GM12878 (cell line): ENCODE results near the gene CRHBP. TPM values are rescaled to one million over a fixed set of nuclear protein-coding genes. Genes with fewer than 3 reads are reported as not detected.
A peak's percentile ranks its signal among the peaks of the same experiment; 100 is the strongest.

Experiments
- ATAC-seq: fragments of 200-7000 bp; cut with Tn5 transposase; 3 replicates; pipeline ENCODE4 v1.9.1; 2020; ENCODE audit warnings: mild to moderate bottlenecking, moderate library complexity
- BruUV-seq: library from RNA; stranded (reverse); fragments of 400-500 nt; replicated peaks from 2 replicates; lab custom pipeline; 2021; lab: Mats Ljungman, UMichigan
- CTCF ChIA-PET: fragments of 300-600 bp; sonication (Branson Sonifier 250); formaldehyde crosslinking; extraction: SDS; loops from one replicate; lab custom pipeline; 2021; ENCODE audit warnings: inconsistent platforms; lab: Yijun Ruan, JAX
- POLR2A ChIA-PET: fragments of 350-600 bp; formaldehyde crosslinking; extraction: SDS; loops from one replicate; lab custom pipeline; 2021; ENCODE audit warnings: inconsistent platforms; lab: Charles Lee
- RAD21 ChIA-PET: fragments of 300-600 bp; sonication (Branson Sonifier 250); formaldehyde crosslinking; loops from one replicate; lab custom pipeline; 2023; ENCODE audit warnings: antibody characterized with exemption; ENCODE audit not compliant: unreplicated experiment; lab: Charles Lee
- SMC1A ChIA-PET: fragments of 300-600 bp; sonication (Branson Sonifier 250); formaldehyde crosslinking; loops from one replicate; lab custom pipeline; 2023; ENCODE audit not compliant: unreplicated experiment, uncharacterized antibody; lab: Charles Lee
- DNase-seq: peaks from one replicate; pipeline ENCODE4 v3.0.0-alpha.2; 2011; ENCODE audit warnings: low read depth, low spot score
- FAIRE-seq: peaks from 3 replicates; lab custom pipeline; 2011; peaks lifted over from hg19 to GRCh38; lab: Jason Lieb, UNC
- H2AFZ ChIP-seq: 2 replicates; pipeline ENCODE4 v1.6.0; 2011; ENCODE audit warnings: low read depth, low read length, control low read depth; ENCODE audit not compliant: control insufficient read depth
- H3K27ac ChIP-seq: 2 replicates; pipeline ENCODE4 v1.5.1; 2011; ENCODE audit warnings: control low read depth; ENCODE audit not compliant: control insufficient read depth, insufficient read depth
- H3K27me3 ChIP-seq, 2 experiments: replicated peaks in 1 of 2; 2 replicates each; pipeline versions ENCODE4 v1.6.0 to v1.6.1; 2011; ENCODE audit warnings: low read length in 1 of 2; ENCODE audit not compliant: control insufficient read depth in 2 of 2, insufficient read depth in 2 of 2
- H3K36me3 ChIP-seq, 2 experiments: 2 replicates each; pipeline ENCODE4 v1.5.1; 2011; ENCODE audit warnings: low read length in 1 of 2; ENCODE audit not compliant: control insufficient read depth in 2 of 2, insufficient read depth in 2 of 2
- H3K4me1 ChIP-seq: 2 replicates; pipeline ENCODE4 v1.6.1; 2011; ENCODE audit warnings: mild to moderate bottlenecking, low read length, moderate library complexity, mixed read lengths; ENCODE audit not compliant: control insufficient read depth, insufficient read depth
- H3K4me2 ChIP-seq: 2 replicates; pipeline ENCODE4 v1.6.0; 2011; ENCODE audit warnings: control low read depth; ENCODE audit not compliant: control insufficient read depth, insufficient read depth
- H3K4me3 ChIP-seq: fragments of 200-600 bp; sonication (generic); 2 replicates; pipeline ENCODE4 v1.5.1; 2016
- H3K79me2 ChIP-seq: 2 replicates; pipeline ENCODE4 v1.6.0; 2011; ENCODE audit warnings: low read length; ENCODE audit not compliant: control insufficient read depth, insufficient read depth
- H3K9ac ChIP-seq: 2 replicates; pipeline ENCODE4 v1.8.0; 2011; ENCODE audit warnings: low read length, control low read depth, mixed read lengths; ENCODE audit not compliant: control insufficient read depth, insufficient read depth
- H3K9me3 ChIP-seq: replicated peaks from 3 replicates; pipeline ENCODE4 v1.5.1; 2011; ENCODE audit warnings: mild to moderate bottlenecking, low read length; ENCODE audit not compliant: control insufficient read depth, insufficient read depth
- H4K20me1 ChIP-seq: 2 replicates; pipeline ENCODE4 v1.6.0; 2011; ENCODE audit not compliant: control insufficient read depth, insufficient read depth
- ATF7 ChIP-seq: fragments of 450-650 bp; IDR thresholded peaks from 2 replicates; pipeline ENCODE4 v1.6.1; 2016; ENCODE audit warnings: low read depth, mild to moderate bottlenecking
- BCL11A ChIP-seq: IDR thresholded peaks from 2 replicates; pipeline ENCODE4 v1.6.1; 2011; ENCODE audit warnings: low read depth, low read length
- E2F4 ChIP-seq: IDR thresholded peaks from 2 replicates; pipeline ENCODE4 v1.6.1; 2012; ENCODE audit warnings: low read depth, low read length, improper control_type of control experiment
- E2F8 ChIP-seq: fragments of 450-650 bp; IDR thresholded peaks from 2 replicates; pipeline ENCODE4 v1.6.1; 2018; ENCODE audit warnings: mild to moderate bottlenecking, low read depth, moderate library complexity; ENCODE audit not compliant: partially characterized antibody
- EP300 ChIP-seq, 2 experiments: fragments of 150-350 bp in 1 of 2; IDR thresholded peaks; 2 replicates each; pipeline ENCODE4 v1.6.1; 2011 to 2012; ENCODE audit warnings: low read depth in 2 of 2, low read length in 2 of 2, borderline replicate concordance in 1 of 2, improper control_type of control experiment in 1 of 2, inconsistent platforms in 1 of 2; ENCODE audit not compliant: control insufficient read depth in 1 of 2
- ETV6 ChIP-seq, 2 experiments: fragments of 450-650 bp in 1 of 2; IDR thresholded peaks in 1 of 2; conservative IDR thresholded peaks in 1 of 2; 2 replicates each; pipeline ENCODE4 v1.6.1; 2014; ENCODE audit warnings: antibody characterized with exemption in 1 of 2, borderline replicate concordance in 1 of 2, low read depth in 1 of 2, mild to moderate bottlenecking in 1 of 2, moderate library complexity in 1 of 2
- IKZF2 ChIP-seq, 2 experiments: fragments of 450-650 bp; IDR thresholded peaks; 2 replicates each; pipeline ENCODE4 v1.6.1; 2017; ENCODE audit warnings: mild to moderate bottlenecking in 2 of 2, moderate library complexity in 2 of 2
- JUNB ChIP-seq: IDR thresholded peaks from 2 replicates; pipeline ENCODE4 v1.6.1; 2016; ENCODE audit warnings: antibody characterized with exemption, mild to moderate bottlenecking
- MLLT1 ChIP-seq: fragments of 450-650 bp; IDR thresholded peaks from 2 replicates; pipeline ENCODE4 v1.6.1; 2016; ENCODE audit warnings: mild to moderate bottlenecking
- POLR2AphosphoS5 ChIP-seq: IDR thresholded peaks from 2 replicates; pipeline ENCODE4 v1.6.1; 2011; ENCODE audit warnings: mild to moderate bottlenecking, low read length, inconsistent platforms
- STAT3 ChIP-seq: IDR thresholded peaks from 2 replicates; pipeline ENCODE4 v1.6.1; 2011; ENCODE audit warnings: low read depth, low read length, improper control_type of control experiment
- TARDBP ChIP-seq: IDR thresholded peaks from 2 replicates; pipeline ENCODE4 v1.6.1; 2016; ENCODE audit warnings: borderline replicate concordance
- TBL1XR1 ChIP-seq: IDR thresholded peaks from 2 replicates; pipeline ENCODE4 v1.6.1; 2012; ENCODE audit warnings: low read depth, low read length, improper control_type of control experiment
- TCF3 ChIP-seq: IDR thresholded peaks from 2 replicates; pipeline ENCODE4 v1.6.1; 2012; ENCODE audit warnings: low read depth, mild to moderate bottlenecking, low read length, borderline replicate concordance; ENCODE audit not compliant: insufficient read depth
- TCF7 ChIP-seq: IDR thresholded peaks from 2 replicates; pipeline ENCODE4 v1.6.1; 2014; ENCODE audit warnings: antibody characterized with exemption, borderline replicate concordance
- ZNF24 ChIP-seq: fragments of 450-650 bp; IDR thresholded peaks from 2 replicates; pipeline ENCODE4 v1.6.1; 2017; ENCODE audit warnings: antibody characterized with exemption, mild to moderate bottlenecking
- ZNF622 ChIP-seq: fragments of 450-650 bp; IDR thresholded peaks from 2 replicates; pipeline ENCODE4 v1.6.1; 2017; ENCODE audit warnings: mild to moderate bottlenecking, inconsistent platforms
- in situ Hi-C: fragments of 300-500 bp; cut with MboI; formaldehyde crosslinking; loops from 9 replicates; pipeline ENCODE4 v1.14.3; 2018; ENCODE audit warnings: mixed read lengths
- intact Hi-C: fragments of 100-400 bp; cut with micrococcal nuclease; formaldehyde crosslinking; loops from one replicate; pipeline ENCODE4 v1.14.2; 2022; ENCODE audit not compliant: unreplicated experiment
- polyA plus RNA-seq, 11 experiments: library from polyadenylated mRNA; depleted of rRNA in 4 of 11; unstranded in 6 of 11; stranded (reverse) in 5 of 11; fragments of >200 nt; fragmentation: Nextera tagmentation in 4 of 11; fragmentation: Illumina TruSeq in 1 of 11; extraction: Ambion mirVana in 4 of 11; extraction: Trizol in 1 of 11; gene quantifications; 1 replicate in 1 of 11; 2 replicates in 10 of 11; pipeline versions ENCODE4 v1.2.1 to v1.2.3, GENCODE V29; 2011 to 2016; ENCODE audit warnings: inconsistent platforms in 2 of 11, missing spikeins in 2 of 11, low read depth in 1 of 11
- total RNA-seq, 4 experiments: library from RNA; depleted of rRNA in 3 of 4; stranded (reverse); fragments of >200 nt in 3 of 4; fragmentation: Illumina TruSeq in 1 of 4; extraction: Trizol in 1 of 4; gene quantifications; 2 replicates each; pipeline versions ENCODE4 v1.2.1 to v1.2.3, GENCODE V29; 2013 to 2021

The CRHBP gene
- total and polyA plus RNA-seq, 10 of the 15 experiments (the other 5 are each of a cell fraction or from before 2014, with no cell fraction given), result 0.04 to 0.32 TPM; not detected in 8

- no peak for TF ChIP-seq E2F8
- no peak for TF ChIP-seq ETV6 (conservative IDR thresholded peaks at IDR 0.05 in 1 of 2, IDR thresholded peaks at IDR 0.05 in 1 of 2; ENCODE audit: borderline replicate concordance in 1 of 2, low read depth in 1 of 2)
- no peak for TF ChIP-seq TCF7
- no peak for TF ChIP-seq ZNF622
- no peak for TF ChIP-seq POLR2AphosphoS5
- TF ChIP-seq TBL1XR1, result no peak
- TF ChIP-seq TCF3, result no peak
- TF ChIP-seq ATF7, result no peak
- TF ChIP-seq TARDBP, result no peak
- TF ChIP-seq ZNF24, result no peak
Measured at GRCh38 chr5:76930083-76930482, 22.8 kb upstream of the CRHBP start (continued).

GRCh38 chr5:76938177-76938576, 14.7 kb upstream of the CRHBP start:
- no peak overlapping the region for H3K27ac ChIP-seq
- H3K9ac ChIP-seq, result no peak overlapping the region
- DNase-seq (peak; percentile 24), FAIRE-seq (no peak), ATAC-seq (peak; percentile 70)
- no peak overlapping the region for H2AFZ ChIP-seq
- BruUV-seq, result no TSS peak
- in situ Hi-C loops (no loop called here), intact Hi-C loops (no loop called here)
- H3K4me3 ChIP-seq, result peak overlapping the region; percentile 39; the same call in 1 of the 2 replicates
- H3K4me1 ChIP-seq, result peaks cover 7% of the 10 kb centered on the region
- ChIA-PET RAD21 (no interaction called here), POLR2A (no interaction called here), CTCF (no interaction called here), SMC1A (interaction anchor here (1.4 kb wide), 1 partner anchor 21 kb away, joined by 4 read pairs; no protein-coding TSS in a partner anchor)
- no peak overlapping the region for H3K4me2 ChIP-seq
- H3K9me3 ChIP-seq, result peaks cover 2% of the 10 kb centered on the region; the same call in 1 of the 3 replicates
- H3K36me3 ChIP-seq, result no peaks in the 10 kb centered on the region
- no peaks in the 10 kb centered on the region for H4K20me1 ChIP-seq
- no peaks in the 10 kb centered on the region for H3K79me2 ChIP-seq
- H3K27me3 ChIP-seq, result no peaks in the 10 kb centered on the region
- TF ChIP-seq EP300 (IDR thresholded peaks at IDR 0.05; ENCODE audit: borderline replicate concordance in 1 of 2, control insufficient read depth in 1 of 2, low read depth in 2 of 2, low read length in 2 of 2) (peak in 1 of 2 experiments; percentile 35; a peak in 1 of 4 replicates), STAT3 (no peak), JUNB (peak; percentile 28; the same call in 1 of the 2 replicates), MLLT1 (no peak), BCL11A (0 out of 2 replicates have a peak, but pooled peaks have one; percentile 9), TARDBP (no peak), IKZF2 (IDR thresholded peaks at IDR 0.05) (peak; percentile 40 to 68; a peak in 3 of 4 replicates), E2F4 (no peak)
